Liver (tissue), 9 donors: ENCODE measurements around the gene SLC20A1. TPM values are rescaled to one million over a fixed set of nuclear protein-coding genes. Genes with fewer than 3 reads are reported as not detected.
"Not testable (repeated sequence)": the region's sequence is repeated elsewhere in the genome, so short reads cannot be mapped to it uniquely, and the experiment has no call there.

ENCODE experiments used
- DNase-seq: peaks from one replicate; pipeline ENCODE4 v3.0.0-alpha.2; 2017; ENCODE audit warnings: low spot score
- H3K27ac ChIP-seq, 2 donors: one replicate each; pipeline ENCODE4 v1.7.0; 2013; ENCODE audit warnings: inconsistent platforms in 2 of 2, low read length in 2 of 2, control low read depth in 1 of 2, low read depth in 1 of 2, mild to moderate bottlenecking in 1 of 2
- H3K27me3 ChIP-seq, 4 donors: one replicate each; pipeline versions ENCODE4 v1.6.1 to v1.7.0; 2013; ENCODE audit warnings: low read length in 3 of 4, inconsistent platforms in 1 of 4, mild to moderate bottlenecking in 1 of 4, moderate library complexity in 1 of 4; ENCODE audit not compliant: control insufficient read depth in 4 of 4, insufficient read depth in 4 of 4
- H3K36me3 ChIP-seq, 4 donors: one replicate each; pipeline versions ENCODE4 v1.6.1 to v1.7.0; 2013; ENCODE audit warnings: low read length in 3 of 4, mild to moderate bottlenecking in 3 of 4, low read depth in 1 of 4, moderate library complexity in 1 of 4; ENCODE audit not compliant: control insufficient read depth in 4 of 4, insufficient read depth in 3 of 4
- H3K4me1 ChIP-seq, 4 donors: one replicate each; pipeline versions ENCODE4 v1.6.1 to v1.7.0; 2013; ENCODE audit warnings: low read length in 3 of 4, mild to moderate bottlenecking in 3 of 4, moderate library complexity in 1 of 4; ENCODE audit not compliant: control insufficient read depth in 4 of 4, insufficient read depth in 4 of 4
- H3K4me3 ChIP-seq, 3 donors: one replicate each; pipeline versions ENCODE4 v1.6.1 to v1.7.0; 2013; ENCODE audit warnings: low read length in 3 of 3, control low read depth in 1 of 3, low read depth in 1 of 3, mild to moderate bottlenecking in 1 of 3
- H3K9ac ChIP-seq, 2 donors: one replicate each; pipeline ENCODE4 v1.7.0; 2013; ENCODE audit warnings: low read length in 2 of 2, mild to moderate bottlenecking in 2 of 2, moderate library complexity in 2 of 2, control low read depth in 1 of 2, low read depth in 1 of 2
- H3K9me3 ChIP-seq, 4 donors: one replicate each; pipeline versions ENCODE4 v1.6.1 to v1.7.0; 2013; ENCODE audit warnings: low read length in 3 of 4; ENCODE audit not compliant: control insufficient read depth in 4 of 4
- EGR1 ChIP-seq, 2 donors: IDR thresholded peaks; 2 replicates each; pipeline ENCODE4 v1.6.1; 2016 to 2018; ENCODE audit warnings: antibody characterized with exemption in 2 of 2, low read depth in 2 of 2
- FOXA1 ChIP-seq: IDR thresholded peaks from 2 replicates; pipeline ENCODE4 v1.6.1; 2016; ENCODE audit warnings: antibody characterized with exemption
- FOXA2 ChIP-seq: IDR thresholded peaks from 2 replicates; pipeline ENCODE4 v1.6.1; 2016; ENCODE audit warnings: antibody characterized with exemption
- GABPA ChIP-seq, 2 donors: IDR thresholded peaks in 1 of 2; conservative IDR thresholded peaks in 1 of 2; 2 replicates each; pipeline ENCODE4 v1.6.1; 2016; ENCODE audit warnings: antibody characterized with exemption in 2 of 2, mild to moderate bottlenecking in 1 of 2, moderate library complexity in 1 of 2
- HNF4A ChIP-seq, 2 donors: conservative IDR thresholded peaks; 2 replicates each; pipeline ENCODE4 v1.6.1; 2016; ENCODE audit warnings: antibody characterized with exemption in 2 of 2, mild to moderate bottlenecking in 2 of 2
- HNF4G ChIP-seq: IDR thresholded peaks from 2 replicates; pipeline ENCODE4 v1.6.1; 2016; ENCODE audit warnings: antibody characterized with exemption
- JUND ChIP-seq, 2 donors: IDR thresholded peaks; 2 replicates each; pipeline ENCODE4 v1.6.1; 2016; ENCODE audit warnings: antibody characterized with exemption in 2 of 2
- MAX ChIP-seq: IDR thresholded peaks from 2 replicates; pipeline ENCODE4 v1.6.1; 2016; ENCODE audit warnings: antibody characterized with exemption
- NR2F2 ChIP-seq: IDR thresholded peaks from 2 replicates; pipeline ENCODE4 v1.6.1; 2016; ENCODE audit warnings: antibody characterized with exemption
- RAD21 ChIP-seq, 2 donors: IDR thresholded peaks; 2 replicates each; pipeline ENCODE4 v1.6.1; 2016; ENCODE audit warnings: antibody characterized with exemption in 2 of 2, mild to moderate bottlenecking in 2 of 2
- RXRA ChIP-seq, 2 donors: IDR thresholded peaks; 2 replicates each; pipeline ENCODE4 v1.6.1; 2017 to 2018; ENCODE audit warnings: antibody characterized with exemption in 2 of 2, mild to moderate bottlenecking in 1 of 2
- SP1 ChIP-seq: IDR thresholded peaks from 2 replicates; pipeline ENCODE4 v1.6.1; 2018; ENCODE audit warnings: antibody characterized with exemption, mild to moderate bottlenecking
- TAF1 ChIP-seq: conservative IDR thresholded peaks from 2 replicates; pipeline ENCODE4 v1.6.1; 2016; ENCODE audit warnings: antibody characterized with exemption, mild to moderate bottlenecking
- YY1 ChIP-seq: IDR thresholded peaks from 2 replicates; pipeline ENCODE4 v1.6.1; 2016; ENCODE audit warnings: antibody characterized with exemption, mild to moderate bottlenecking
- WGBS: extraction: QIAGEN DNeasy Blood & Tissue Kit; methylation state at CpG from one replicate; pipeline ENCODE4 v1.1.7; 2013; 5-methylcytosine and 5-hydroxymethylcytosine counted together
- polyA plus RNA-seq, 2 donors: library from polyadenylated mRNA; stranded (reverse) in 1 of 2; unstranded in 1 of 2; fragments of 200-250 nt in 1 of 2; fragments of >200 nt in 1 of 2; fragmentation: Nextera tagmentation in 1 of 2; extraction: Ambion mirVana in 1 of 2; gene quantifications; one replicate each; pipeline versions ENCODE4 v1.2.1 to v1.2.3, GENCODE V29; 2013 to 2015
- total RNA-seq, 2 donors: library from RNA; depleted of rRNA; stranded (reverse); fragments of >200 nt; gene quantifications; one replicate each; pipeline ENCODE4 v1.2.3, GENCODE V29; 2014
- TF ChIP-seq, protein P1 (sequence below): IDR thresholded peaks from 2 replicates; pipeline ENCODE4 v1.6.1; 2016; ENCODE audit warnings: antibody characterized with exemption
- TF ChIP-seq, protein P2 (sequence below): IDR thresholded peaks from 2 replicates; pipeline ENCODE4 v1.6.1; 2016; ENCODE audit warnings: antibody characterized with exemption, mild to moderate bottlenecking
- TF ChIP-seq, protein P3 (sequence below): IDR thresholded peaks from 2 replicates; pipeline ENCODE4 v1.6.1; 2016; ENCODE audit warnings: antibody characterized with exemption
- TF ChIP-seq, protein P4 (sequence below): fragments of 150-350 bp; IDR thresholded peaks from 2 replicates; pipeline ENCODE4 v1.5.1; 2017; ENCODE audit warnings: improper control_type of control experiment, low read depth, low read length; ENCODE audit not compliant: missing input control
- donor health status: healthy.
- donor health status: healthy.
- donor health status: healthy.
- donor health status: healthy.
- donor health status: healthy.

The SLC20A1 gene
- total and polyA plus RNA-seq, 4 donors = 15.3 to 56.9 (median 20.0) TPM

DNA sequence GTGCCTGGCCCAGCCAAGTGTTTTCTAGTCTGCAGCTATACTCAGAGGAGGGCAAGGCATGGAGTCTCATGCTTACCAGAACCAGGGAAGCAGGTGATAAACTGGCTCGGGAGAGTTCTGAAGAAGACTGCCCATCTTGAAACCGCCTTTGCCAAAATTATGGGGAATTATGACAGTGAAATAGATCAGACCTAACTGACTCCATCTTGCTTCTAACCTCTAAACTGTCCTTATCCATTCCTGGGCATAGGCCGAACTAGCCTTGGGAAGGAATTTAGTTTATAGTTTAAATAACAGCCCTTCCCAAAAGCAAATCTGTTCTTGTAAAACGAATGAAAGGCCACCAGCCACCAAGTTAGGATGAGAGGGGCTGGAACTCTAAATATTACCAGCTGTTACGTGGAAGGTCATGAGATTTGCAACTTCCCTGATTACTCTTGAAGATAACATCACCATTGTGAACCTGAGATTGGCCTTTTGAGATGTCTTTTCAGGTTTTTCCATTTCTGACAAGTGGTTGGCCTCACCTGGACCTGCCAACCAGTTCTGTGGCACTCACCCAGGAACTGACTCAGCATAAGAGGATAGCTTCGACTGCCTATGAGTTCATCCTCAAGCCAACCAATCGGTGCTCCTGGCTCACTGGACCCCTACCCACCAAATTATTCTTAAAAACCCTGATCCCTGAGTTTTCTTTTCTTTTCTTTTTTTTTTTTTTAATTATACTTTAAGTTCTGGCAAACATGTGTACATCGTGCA is 37.9 kb upstream of the SLC20A1 start:
- TF ChIP-seq NR2F2 = no peak
- no peak for TF ChIP-seq EGR1 (IDR thresholded peaks at IDR 0.05; ENCODE audit: low read depth in 2 of 2)
- no peak for TF ChIP-seq TAF1
- TF ChIP-seq YY1 = no peak
- TF ChIP-seq MAX = no peak
- no peak for TF ChIP-seq SP1
- no peak for TF ChIP-seq JUND (IDR thresholded peaks at IDR 0.05)
- TF ChIP-seq FOXA1 = no peak
- TF ChIP-seq, protein P1, sequence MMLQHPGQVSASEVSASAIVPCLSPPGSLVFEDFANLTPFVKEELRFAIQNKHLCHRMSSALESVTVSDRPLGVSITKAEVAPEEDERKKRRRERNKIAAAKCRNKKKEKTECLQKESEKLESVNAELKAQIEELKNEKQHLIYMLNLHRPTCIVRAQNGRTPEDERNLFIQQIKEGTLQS = no peak
- TF ChIP-seq, protein P2, sequence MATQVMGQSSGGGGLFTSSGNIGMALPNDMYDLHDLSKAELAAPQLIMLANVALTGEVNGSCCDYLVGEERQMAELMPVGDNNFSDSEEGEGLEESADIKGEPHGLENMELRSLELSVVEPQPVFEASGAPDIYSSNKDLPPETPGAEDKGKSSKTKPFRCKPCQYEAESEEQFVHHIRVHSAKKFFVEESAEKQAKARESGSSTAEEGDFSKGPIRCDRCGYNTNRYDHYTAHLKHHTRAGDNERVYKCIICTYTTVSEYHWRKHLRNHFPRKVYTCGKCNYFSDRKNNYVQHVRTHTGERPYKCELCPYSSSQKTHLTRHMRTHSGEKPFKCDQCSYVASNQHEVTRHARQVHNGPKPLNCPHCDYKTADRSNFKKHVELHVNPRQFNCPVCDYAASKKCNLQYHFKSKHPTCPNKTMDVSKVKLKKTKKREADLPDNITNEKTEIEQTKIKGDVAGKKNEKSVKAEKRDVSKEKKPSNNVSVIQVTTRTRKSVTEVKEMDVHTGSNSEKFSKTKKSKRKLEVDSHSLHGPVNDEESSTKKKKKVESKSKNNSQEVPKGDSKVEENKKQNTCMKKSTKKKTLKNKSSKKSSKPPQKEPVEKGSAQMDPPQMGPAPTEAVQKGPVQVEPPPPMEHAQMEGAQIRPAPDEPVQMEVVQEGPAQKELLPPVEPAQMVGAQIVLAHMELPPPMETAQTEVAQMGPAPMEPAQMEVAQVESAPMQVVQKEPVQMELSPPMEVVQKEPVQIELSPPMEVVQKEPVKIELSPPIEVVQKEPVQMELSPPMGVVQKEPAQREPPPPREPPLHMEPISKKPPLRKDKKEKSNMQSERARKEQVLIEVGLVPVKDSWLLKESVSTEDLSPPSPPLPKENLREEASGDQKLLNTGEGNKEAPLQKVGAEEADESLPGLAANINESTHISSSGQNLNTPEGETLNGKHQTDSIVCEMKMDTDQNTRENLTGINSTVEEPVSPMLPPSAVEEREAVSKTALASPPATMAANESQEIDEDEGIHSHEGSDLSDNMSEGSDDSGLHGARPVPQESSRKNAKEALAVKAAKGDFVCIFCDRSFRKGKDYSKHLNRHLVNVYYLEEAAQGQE = no peak
- TF ChIP-seq RAD21 (IDR thresholded peaks at IDR 0.05) = no peak
- TF ChIP-seq, protein P3, sequence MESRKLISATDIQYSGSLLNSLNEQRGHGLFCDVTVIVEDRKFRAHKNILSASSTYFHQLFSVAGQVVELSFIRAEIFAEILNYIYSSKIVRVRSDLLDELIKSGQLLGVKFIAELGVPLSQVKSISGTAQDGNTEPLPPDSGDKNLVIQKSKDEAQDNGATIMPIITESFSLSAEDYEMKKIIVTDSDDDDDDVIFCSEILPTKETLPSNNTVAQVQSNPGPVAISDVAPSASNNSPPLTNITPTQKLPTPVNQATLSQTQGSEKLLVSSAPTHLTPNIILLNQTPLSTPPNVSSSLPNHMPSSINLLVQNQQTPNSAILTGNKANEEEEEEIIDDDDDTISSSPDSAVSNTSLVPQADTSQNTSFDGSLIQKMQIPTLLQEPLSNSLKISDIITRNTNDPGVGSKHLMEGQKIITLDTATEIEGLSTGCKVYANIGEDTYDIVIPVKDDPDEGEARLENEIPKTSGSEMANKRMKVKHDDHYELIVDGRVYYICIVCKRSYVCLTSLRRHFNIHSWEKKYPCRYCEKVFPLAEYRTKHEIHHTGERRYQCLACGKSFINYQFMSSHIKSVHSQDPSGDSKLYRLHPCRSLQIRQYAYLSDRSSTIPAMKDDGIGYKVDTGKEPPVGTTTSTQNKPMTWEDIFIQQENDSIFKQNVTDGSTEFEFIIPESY = no peak
- TF ChIP-seq RXRA (IDR thresholded peaks at IDR 0.05) = no peak
- no peak for TF ChIP-seq HNF4G
- no peak for TF ChIP-seq GABPA (IDR thresholded peaks at IDR 0.05 in 1 of 2, conservative IDR thresholded peaks at IDR 0.05 in 1 of 2)
- TF ChIP-seq, protein P4, sequence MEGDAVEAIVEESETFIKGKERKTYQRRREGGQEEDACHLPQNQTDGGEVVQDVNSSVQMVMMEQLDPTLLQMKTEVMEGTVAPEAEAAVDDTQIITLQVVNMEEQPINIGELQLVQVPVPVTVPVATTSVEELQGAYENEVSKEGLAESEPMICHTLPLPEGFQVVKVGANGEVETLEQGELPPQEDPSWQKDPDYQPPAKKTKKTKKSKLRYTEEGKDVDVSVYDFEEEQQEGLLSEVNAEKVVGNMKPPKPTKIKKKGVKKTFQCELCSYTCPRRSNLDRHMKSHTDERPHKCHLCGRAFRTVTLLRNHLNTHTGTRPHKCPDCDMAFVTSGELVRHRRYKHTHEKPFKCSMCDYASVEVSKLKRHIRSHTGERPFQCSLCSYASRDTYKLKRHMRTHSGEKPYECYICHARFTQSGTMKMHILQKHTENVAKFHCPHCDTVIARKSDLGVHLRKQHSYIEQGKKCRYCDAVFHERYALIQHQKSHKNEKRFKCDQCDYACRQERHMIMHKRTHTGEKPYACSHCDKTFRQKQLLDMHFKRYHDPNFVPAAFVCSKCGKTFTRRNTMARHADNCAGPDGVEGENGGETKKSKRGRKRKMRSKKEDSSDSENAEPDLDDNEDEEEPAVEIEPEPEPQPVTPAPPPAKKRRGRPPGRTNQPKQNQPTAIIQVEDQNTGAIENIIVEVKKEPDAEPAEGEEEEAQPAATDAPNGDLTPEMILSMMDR = no peak
- no peak for TF ChIP-seq HNF4A (conservative IDR thresholded peaks at IDR 0.05)
- no peak for TF ChIP-seq FOXA2
- Histone ChIP-seq H3K36me3 (no peaks in the 10 kb centered on the region), H3K4me1 (peaks cover 6 to 16% (median 10%) of the 10 kb centered on the region in 4 donors), H3K4me3 (no peak overlapping the region), H3K9me3 (no peaks in the 10 kb centered on the region), H3K27ac (no peak overlapping the region), H3K9ac (no peak overlapping the region), H3K27me3 (no peaks in the 10 kb centered on the region)
- 82% methylated on average over 8 of the region's 8 CpGs for WGBS
- no peak for DNase-seq

DNA sequence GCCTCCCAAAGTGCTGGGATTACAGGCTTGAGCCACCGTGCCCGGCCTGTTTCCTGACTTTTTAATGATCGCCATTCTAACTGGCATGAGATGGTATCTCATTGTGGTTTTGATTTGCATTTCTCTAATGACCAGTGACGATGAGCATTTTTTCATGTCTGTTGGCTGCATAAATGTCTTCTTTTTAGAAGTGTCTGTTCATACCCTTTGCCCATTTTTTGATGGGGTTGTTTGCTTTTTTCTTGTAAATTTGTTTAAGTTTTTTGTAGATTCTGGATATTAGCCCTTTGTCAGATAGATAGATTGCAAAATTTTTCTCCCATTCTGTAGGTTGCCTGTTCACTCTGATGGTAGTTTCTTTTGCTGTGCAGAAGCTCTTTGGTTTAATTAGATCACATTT is 36.4 kb upstream of the SLC20A1 start:
- H3K9me3 ChIP-seq, H3K27ac ChIP-seq, H3K4me3 ChIP-seq, H3K9ac ChIP-seq, H3K27me3 ChIP-seq, DNase-seq, H3K36me3 ChIP-seq: not testable (repeated sequence)
- H3K4me1 ChIP-seq = peaks cover 0 to 10% (median 7%) of the 10 kb centered on the region in 4 donors
- 93% methylated on average over 4 of the region's 4 CpGs for WGBS

DNA sequence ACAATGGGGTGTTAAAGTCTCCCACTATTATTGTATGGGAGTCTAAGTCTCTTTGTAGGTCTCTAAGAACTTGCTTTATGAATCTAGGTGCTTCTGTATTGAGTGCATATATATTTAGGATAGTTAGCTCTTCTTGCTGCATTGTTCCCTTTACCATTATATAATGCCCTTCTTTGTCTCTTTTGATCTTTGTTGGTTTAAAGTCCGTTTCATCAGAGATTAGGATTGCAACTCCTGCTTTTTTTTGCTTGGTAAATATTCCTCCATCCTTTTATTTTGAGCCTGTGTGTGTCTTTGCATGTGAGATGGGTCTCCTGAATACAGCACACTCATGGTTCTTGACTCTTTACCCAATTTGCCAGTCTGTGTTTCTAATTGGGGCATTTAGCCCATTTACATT is 33.5 kb upstream of the SLC20A1 start:
- H3K27ac ChIP-seq, H3K27me3 ChIP-seq, DNase-seq, H3K9me3 ChIP-seq, H3K36me3 ChIP-seq, H3K4me3 ChIP-seq, H3K9ac ChIP-seq, H3K4me1 ChIP-seq: not testable (repeated sequence)
- 65% methylated on average over 1 of the region's 1 CpG for WGBS
